ENCODE measurements around the gene NPEPL1. TPM values are rescaled to one million over a fixed set of nuclear protein-coding genes. Genes with fewer than 3 reads are reported as not detected.

Gene NPEPL1
- total RNA-seq, 4 donors from 2014 or later: 24.3 to 57.3 (median 36.9) TPM

DNA sequence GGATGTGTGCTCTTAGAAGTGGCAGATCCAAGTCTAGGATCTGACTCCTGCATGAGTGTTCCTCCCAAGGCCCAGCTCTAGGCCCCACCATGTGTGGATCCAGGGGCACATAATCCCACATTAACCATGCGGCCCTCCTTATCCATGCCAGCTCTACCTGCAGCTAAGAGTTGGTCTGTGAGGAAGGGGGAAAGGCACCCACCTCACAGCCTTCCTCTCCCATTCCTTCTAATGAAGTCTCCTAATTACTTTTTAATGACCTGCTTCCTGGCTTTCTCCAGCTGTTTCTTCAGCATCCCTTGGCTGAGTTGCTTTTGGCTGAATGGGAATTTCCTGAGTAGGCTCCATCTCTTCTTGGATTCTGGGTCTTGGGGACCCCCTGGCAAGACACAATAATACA is 52.2 kb downstream of the NPEPL1 start:
- Histone ChIP-seq H3K27ac (no peak overlapping the region), H3K4me3 (no peak overlapping the region), H3K9me3 (no peaks in the 10 kb centered on the region), H3K4me1 (no peaks in the 10 kb centered on the region), H3K36me3 (no peaks in the 10 kb centered on the region), H3K27me3 (peaks cover 55% of the 10 kb centered on the region)
- WGBS, 2 donors (ENCODE audit: low coverage in 1 of 2): 67 to 91% methylated on average over 1 of the region's 1 CpG
- TF ChIP-seq POLR2A (IDR thresholded peaks at IDR 0.05) (no peak), EP300 (IDR thresholded peaks at IDR 0.05) (no peak), POLR2AphosphoS5 (IDR thresholded peaks at IDR 0.05) (no peak)
- TF ChIP-seq, protein P1, sequence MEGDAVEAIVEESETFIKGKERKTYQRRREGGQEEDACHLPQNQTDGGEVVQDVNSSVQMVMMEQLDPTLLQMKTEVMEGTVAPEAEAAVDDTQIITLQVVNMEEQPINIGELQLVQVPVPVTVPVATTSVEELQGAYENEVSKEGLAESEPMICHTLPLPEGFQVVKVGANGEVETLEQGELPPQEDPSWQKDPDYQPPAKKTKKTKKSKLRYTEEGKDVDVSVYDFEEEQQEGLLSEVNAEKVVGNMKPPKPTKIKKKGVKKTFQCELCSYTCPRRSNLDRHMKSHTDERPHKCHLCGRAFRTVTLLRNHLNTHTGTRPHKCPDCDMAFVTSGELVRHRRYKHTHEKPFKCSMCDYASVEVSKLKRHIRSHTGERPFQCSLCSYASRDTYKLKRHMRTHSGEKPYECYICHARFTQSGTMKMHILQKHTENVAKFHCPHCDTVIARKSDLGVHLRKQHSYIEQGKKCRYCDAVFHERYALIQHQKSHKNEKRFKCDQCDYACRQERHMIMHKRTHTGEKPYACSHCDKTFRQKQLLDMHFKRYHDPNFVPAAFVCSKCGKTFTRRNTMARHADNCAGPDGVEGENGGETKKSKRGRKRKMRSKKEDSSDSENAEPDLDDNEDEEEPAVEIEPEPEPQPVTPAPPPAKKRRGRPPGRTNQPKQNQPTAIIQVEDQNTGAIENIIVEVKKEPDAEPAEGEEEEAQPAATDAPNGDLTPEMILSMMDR (IDR thresholded peaks at IDR 0.05): no peak
- ATAC-seq: no peak

DNA sequence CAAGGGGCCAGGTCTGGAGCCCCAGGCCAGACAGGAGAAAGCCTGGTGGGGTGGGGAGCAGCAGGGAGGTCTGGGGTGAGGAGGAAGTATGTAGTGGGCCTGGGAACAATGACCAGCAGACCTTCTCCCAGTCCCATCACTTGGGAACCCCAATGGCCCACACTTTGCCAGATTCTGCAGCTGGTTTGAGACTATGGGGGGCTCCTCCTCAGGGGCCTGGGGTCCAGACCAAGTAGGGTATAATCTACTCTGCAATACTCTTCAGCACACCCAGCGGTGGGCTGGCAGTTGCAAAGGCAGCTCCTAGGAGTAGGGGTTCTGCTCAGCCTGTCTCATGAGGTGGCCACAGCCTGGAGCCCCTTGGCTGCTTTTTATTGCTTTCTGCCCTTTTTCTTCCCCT is 52.8 kb downstream of the NPEPL1 start:
- Histone ChIP-seq H3K27ac (no peak overlapping the region), H3K4me1 (no peaks in the 10 kb centered on the region), H3K27me3 (peaks cover 58% of the 10 kb centered on the region), H3K36me3 (no peaks in the 10 kb centered on the region), H3K9me3 (no peaks in the 10 kb centered on the region), H3K4me3 (no peak overlapping the region)
- no CpG with 5 or more reads among the region's 1 CpG for WGBS, 2 donors (ENCODE audit: low coverage in 1 of 2)
- TF ChIP-seq POLR2AphosphoS5 (IDR thresholded peaks at IDR 0.05): no peak
- TF ChIP-seq EP300 (IDR thresholded peaks at IDR 0.05): no peak
- TF ChIP-seq POLR2A (IDR thresholded peaks at IDR 0.05): no peak
- TF ChIP-seq, protein P1 (IDR thresholded peaks at IDR 0.05): no peak
- ATAC-seq: no peak

DNA sequence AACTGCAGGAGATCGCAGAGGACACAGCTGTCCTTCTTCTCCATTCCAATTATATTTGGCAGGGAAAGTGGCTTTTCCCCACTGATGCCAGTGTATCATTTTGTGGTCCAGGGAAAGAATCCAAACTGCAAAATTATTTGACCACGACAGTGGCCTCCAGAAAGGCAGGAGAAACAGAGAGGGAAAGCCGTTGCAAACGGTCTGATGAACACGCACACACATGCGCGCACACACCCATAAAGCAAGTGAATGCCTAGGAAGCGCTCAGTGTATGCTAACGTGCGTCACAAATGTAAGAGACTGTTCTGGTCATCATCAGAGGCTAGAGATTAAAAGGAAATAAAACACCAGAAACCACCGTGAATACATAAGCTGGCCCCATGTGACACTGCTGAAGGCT is 54.0 kb downstream of the NPEPL1 start:
- no peak overlapping the region for H3K4me3 ChIP-seq
- H3K27ac ChIP-seq: no peak overlapping the region
- no peaks in the 10 kb centered on the region for H3K9me3 ChIP-seq
- no peak for TF ChIP-seq EP300 (IDR thresholded peaks at IDR 0.05)
- ATAC-seq: no peak
- no peaks in the 10 kb centered on the region for H3K36me3 ChIP-seq
- peaks cover 53% of the 10 kb centered on the region for H3K27me3 ChIP-seq
- H3K4me1 ChIP-seq: no peaks in the 10 kb centered on the region
- WGBS, 2 donors (ENCODE audit: low coverage in 1 of 2): 49 to 52% methylated on average over 5 to 10 of the region's 11 CpGs

DNA sequence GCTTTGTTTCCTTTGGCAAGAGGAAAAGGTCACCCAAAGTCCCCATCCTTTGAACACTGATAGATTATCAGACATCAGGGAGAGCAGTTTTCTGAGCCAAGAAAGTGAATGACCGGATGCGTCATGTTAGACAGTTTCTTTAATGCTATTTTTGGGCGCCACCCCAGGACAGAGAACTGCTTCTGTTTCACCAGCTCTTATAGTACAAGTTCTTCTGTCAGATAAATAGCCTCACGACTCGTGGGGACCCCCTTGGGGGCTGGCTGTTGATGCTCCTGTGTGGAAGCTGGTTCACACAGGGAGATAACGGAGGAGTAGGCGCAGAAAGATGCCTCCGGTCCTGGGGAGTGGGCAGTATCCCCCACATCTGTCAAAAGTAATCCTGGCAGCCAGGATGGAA is 54.6 kb downstream of the NPEPL1 start:
- 31 to 71% methylated on average over 4 to 6 of the region's 8 CpGs for WGBS, 2 donors (ENCODE audit: low coverage in 1 of 2)
- ATAC-seq: no peak
- Histone ChIP-seq H3K4me1 (no peaks in the 10 kb centered on the region), H3K36me3 (no peaks in the 10 kb centered on the region), H3K27ac (no peak overlapping the region), H3K27me3 (peaks cover 53% of the 10 kb centered on the region), H3K4me3 (no peak overlapping the region), H3K9me3 (no peaks in the 10 kb centered on the region)
- TF ChIP-seq, protein P1 (IDR thresholded peaks at IDR 0.05): no peak
- TF ChIP-seq POLR2AphosphoS5 (IDR thresholded peaks at IDR 0.05) (no peak), EP300 (IDR thresholded peaks at IDR 0.05) (no peak), POLR2A (IDR thresholded peaks at IDR 0.05) (no peak)

DNA sequence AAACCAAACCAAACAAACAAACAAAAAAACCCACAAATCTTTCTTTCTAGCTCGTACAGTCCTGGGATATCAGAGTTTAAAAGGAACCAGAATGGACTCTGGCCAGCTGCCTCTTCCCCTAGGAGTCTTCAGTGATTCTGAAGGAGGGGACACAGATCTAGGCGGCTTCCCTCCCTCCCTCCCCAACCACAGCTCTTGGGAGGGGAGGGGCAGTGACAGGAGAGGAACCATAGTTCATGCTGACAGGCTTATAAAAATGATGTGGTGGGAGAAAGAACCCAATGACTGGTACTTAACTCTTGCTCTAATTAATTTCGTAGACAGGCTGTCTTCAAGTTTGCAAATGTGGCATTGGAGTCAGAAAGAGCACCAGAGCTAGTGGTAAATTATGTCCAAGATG is 56.0 kb downstream of the NPEPL1 start:
- WGBS, 2 donors (ENCODE audit: low coverage in 1 of 2): 38 to 50% methylated on average over 1 to 3 of the region's 3 CpGs
- no peaks in the 10 kb centered on the region for H3K36me3 ChIP-seq
- H3K9me3 ChIP-seq: no peaks in the 10 kb centered on the region
- no peak overlapping the region for H3K4me3 ChIP-seq
- no peaks in the 10 kb centered on the region for H3K4me1 ChIP-seq
- TF ChIP-seq EP300 (IDR thresholded peaks at IDR 0.05) (no peak), POLR2A (IDR thresholded peaks at IDR 0.05) (no peak), POLR2AphosphoS5 (IDR thresholded peaks at IDR 0.05) (no peak)
- TF ChIP-seq, protein P1 (IDR thresholded peaks at IDR 0.05): no peak
- no peak overlapping the region for H3K27ac ChIP-seq
- peaks cover 43% of the 10 kb centered on the region for H3K27me3 ChIP-seq
- ATAC-seq: no peak

All from gastroesophageal sphincter (tissue), 4 donors.